HG03432 (cell line): Measurements from ENCODE around the gene SLX9.
"Not testable (repeated sequence)": the region's sequence is repeated elsewhere in the genome, so short reads cannot be mapped to it uniquely, and the experiment has no call there.

ENCODE experiments used
- ATAC-seq: cut with Tn5 transposase; IDR thresholded peaks from one replicate; pipeline ENCODE4 v1.9.1; 2021; ENCODE audit warnings: mild to moderate bottlenecking, moderate library complexity; ENCODE audit not compliant: unreplicated experiment

SLX9 gene

GRCh38 chr21:45015469-45015860 lies 75.6 kb downstream of the SLX9 start:
- no peak for ATAC-seq

DNA sequence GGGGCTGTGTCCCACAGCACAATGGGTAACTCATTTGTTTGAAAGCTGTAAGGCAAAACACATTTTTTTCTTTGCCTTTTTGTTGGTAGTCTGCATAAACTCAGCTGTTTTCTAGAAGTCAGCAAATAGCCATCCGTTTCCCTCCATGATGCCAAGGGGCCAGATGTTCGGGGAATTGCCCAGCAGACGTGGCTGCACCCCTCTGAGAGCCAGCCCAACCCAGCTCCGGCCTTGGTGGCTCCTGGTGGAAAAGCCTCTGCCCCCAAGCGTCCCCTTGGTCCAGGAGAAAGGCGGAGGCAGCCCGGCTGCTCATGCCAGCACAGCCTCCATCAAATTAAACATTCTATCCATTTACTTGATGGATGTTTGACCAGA lies 76.2 kb downstream of the SLX9 start:
- no peak for ATAC-seq

- no peak for ATAC-seq
Observed at GRCh38 chr21:45016406-45017038, 76.7 kb downstream of the SLX9 start.

- ATAC-seq = no peak
Observed at GRCh38 chr21:45017039-45017960, 77.5 kb downstream of the SLX9 start.

- no peak for ATAC-seq
Observed at GRCh38 chr21:45018131-45019075, 78.6 kb downstream of the SLX9 start.

GRCh38 chr21:45019076-45019886 lies 79.5 kb downstream of the SLX9 start:
- no peak for ATAC-seq

DNA sequence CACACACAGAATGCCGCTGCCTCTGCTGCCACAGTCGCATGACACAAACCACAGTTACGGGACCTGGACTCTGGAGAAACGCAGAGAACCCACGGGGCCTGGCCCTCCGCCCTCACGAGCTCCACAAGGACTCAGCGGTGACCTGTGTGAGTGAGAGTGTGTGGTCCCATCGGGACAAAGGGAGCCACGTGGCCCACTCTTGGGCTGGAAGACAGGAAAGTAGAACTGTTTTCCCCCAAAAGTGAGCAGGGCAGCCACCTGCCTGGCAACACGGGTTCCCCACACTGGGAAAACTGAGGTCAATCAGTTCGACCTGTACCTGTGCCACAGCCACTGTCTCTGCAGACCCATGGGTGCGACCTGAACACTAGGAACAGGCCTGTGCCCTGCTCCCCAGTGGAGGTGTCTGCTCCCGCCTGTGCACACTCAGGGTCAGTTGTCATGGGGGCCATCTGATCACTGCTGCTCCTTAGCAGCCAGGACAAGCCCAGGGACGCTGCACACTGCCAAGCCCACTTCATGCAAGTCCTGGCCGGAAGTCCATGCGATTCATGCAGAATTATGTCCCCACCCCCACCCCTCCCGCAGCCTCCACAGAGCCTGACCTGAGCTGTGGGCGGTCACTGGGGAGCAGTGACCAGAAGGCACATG lies 80.2 kb downstream of the SLX9 start:
- ATAC-seq = no peak

DNA sequence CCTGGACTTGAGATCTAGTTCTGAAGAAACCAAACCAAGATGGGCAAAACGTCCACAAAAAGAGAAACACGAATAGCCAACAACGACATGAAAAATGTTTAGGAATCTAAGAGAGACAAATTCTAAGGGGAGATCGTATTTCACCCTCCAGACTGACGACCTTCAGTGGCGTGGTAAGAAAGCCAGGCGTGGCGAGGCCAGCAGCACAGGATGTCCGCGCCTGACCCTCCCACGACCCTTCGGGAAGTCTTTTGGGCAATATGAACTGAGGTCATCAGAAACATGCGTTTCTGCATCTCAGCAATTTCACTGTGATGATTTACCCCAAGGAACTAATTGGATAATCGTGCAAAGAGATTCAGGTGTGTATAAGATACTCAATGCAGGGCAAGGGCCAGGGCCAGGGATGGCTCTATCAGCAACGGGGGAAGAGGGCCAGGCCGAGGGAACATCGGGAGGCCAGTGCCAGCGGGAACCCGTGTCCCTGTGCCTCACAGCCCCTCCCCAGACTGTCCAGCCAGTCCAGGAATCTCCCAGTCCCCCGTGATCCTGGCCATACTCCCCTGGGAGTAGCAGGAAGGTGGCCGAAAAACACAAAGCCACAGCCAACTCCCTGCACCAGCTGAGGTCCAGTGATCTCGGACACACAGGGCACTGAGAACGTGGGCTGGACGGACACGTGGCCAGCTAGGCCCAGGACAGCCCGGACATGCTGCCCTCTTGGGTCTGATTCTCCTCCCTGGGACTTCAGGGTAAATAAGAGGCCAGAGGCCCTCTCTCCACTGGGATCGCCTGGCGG lies 81.0 kb downstream of the SLX9 start:
- no peak for ATAC-seq

DNA sequence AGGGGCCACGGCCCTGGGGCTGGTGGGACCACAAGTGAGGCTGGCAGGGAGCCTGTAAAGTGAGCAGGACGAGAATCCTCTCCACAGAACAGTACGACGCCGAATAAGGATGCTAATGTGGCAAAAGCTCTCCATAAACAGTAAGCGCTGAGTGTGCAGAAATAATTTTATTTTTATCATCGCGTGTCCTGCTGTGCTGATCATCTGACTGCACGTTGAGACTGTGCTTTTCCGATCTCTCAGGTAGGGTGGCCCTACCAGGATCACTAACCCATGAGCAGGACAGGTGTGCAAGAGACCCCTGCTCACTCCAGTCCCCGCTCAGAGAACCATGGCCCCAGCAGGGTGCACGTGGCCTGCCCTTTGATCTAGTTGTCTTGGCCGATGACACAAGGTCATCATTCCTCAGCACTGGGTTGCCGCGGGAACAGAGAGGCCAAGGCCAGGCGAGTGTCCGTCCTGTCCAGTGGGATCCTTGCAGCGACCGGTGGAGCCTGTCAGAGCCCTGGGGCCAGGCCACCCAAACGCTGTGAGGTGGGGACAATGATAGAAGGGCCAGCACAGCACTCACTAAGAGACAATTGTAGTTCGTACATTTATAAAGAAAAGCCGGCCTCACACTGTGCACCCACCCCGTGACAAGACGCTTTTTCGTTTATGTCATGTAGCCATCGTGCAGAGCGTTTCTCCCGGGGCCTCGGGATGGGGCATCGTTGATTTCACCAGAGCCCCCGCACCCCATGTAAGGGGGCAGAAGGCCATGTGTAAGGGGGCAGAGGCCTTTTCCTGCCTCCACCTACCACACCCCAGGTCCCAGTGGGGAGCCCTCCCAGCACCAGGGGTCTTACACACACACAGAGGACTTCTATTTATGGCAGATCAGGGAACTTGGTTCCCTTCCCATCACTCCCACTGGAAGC lies 81.9 kb downstream of the SLX9 start:
- ATAC-seq = no peak

GRCh38 chr21:45022348-45022675 lies 82.5 kb downstream of the SLX9 start:
- ATAC-seq = no peak

DNA sequence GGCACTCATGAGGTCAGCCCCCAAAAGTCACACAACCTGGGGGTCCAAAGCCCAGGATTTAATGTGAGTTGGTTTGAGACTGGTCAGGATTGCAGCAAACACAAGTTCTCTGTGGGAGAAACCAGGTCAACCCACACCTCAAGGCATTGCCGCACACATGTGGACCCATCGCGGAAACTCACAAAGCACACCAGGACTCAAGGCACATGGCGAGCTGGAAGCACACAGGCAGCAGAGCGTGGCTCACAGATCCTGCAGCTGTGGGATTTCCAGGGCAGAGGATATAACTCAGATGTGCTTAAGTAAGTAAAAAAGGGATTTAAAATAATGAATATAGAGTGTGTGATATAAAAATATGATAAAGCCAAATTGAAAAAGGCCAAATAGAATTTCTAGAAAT lies 82.9 kb downstream of the SLX9 start:
- ATAC-seq = no peak

- not testable (repeated sequence) for ATAC-seq
Observed at GRCh38 chr21:45024516-45024915, 84.7 kb downstream of the SLX9 start.

- no peak for ATAC-seq
Observed at GRCh38 chr21:45026066-45026745, 86.4 kb downstream of the SLX9 start.
